H1 (cell line): ENCODE data around the gene WDR81. TPM values are rescaled to one million over a fixed set of nuclear protein-coding genes. Genes with fewer than 3 reads are reported as not detected.

Source experiments
- GABPA ChIP-seq: IDR thresholded peaks from 2 replicates; pipeline ENCODE4 v1.6.1; 2011; ENCODE audit warnings: mild to moderate bottlenecking, low read length, moderate library complexity, borderline replicate concordance; ENCODE audit not compliant: insufficient read depth
- NRF1 ChIP-seq: IDR thresholded peaks from 2 replicates; pipeline ENCODE4 v1.6.1; 2011; ENCODE audit warnings: mild to moderate bottlenecking, low read depth, low read length, improper control_type of control experiment
- PHF8 ChIP-seq: fragments of 200-600 bp; sonication (generic); conservative IDR thresholded peaks from 2 replicates; pipeline ENCODE4 v1.7.1; 2012; ENCODE audit warnings: low read depth, mild to moderate bottlenecking, inconsistent platforms, low read length, moderate library complexity
- SAP30 ChIP-seq: fragments of 300-600 bp; sonication (generic); IDR thresholded peaks from 2 replicates; pipeline ENCODE4 v1.7.1; 2012; ENCODE audit warnings: low read length, moderate library complexity, mild to moderate bottlenecking, inconsistent platforms; ENCODE audit not compliant: insufficient read depth, insufficient replicate concordance
- TBP ChIP-seq: IDR thresholded peaks from 2 replicates; pipeline ENCODE4 v1.6.1; 2011; ENCODE audit warnings: low read depth, low read length, improper control_type of control experiment
- YY1 ChIP-seq: IDR thresholded peaks from 2 replicates; pipeline ENCODE4 v1.6.1; 2011; ENCODE audit warnings: low read depth, mild to moderate bottlenecking, low read length
- polyA plus RNA-seq, 7 experiments: library from polyadenylated mRNA; depleted of rRNA in 3 of 7; stranded (reverse) in 5 of 7; unstranded in 2 of 7; fragments of >200 nt in 5 of 7; fragments of 200-250 nt in 2 of 7; gene quantifications; 1 replicate in 5 of 7; 2 replicates in 1 of 7; 4 replicates in 1 of 7; pipeline versions ENCODE4 v1.2.1 to v1.2.3, GENCODE V29; 2011 to 2013; ENCODE audit warnings: missing spikeins in 2 of 7, mixed read lengths in 2 of 7
- total RNA-seq: library from RNA; stranded (reverse); fragmentation: NEBNext Ultra II Directional; extraction: Animal tissue kit (Norgen Biotek cat#: 25700); gene quantifications from 2 replicates; pipeline ENCODE4 v1.2.1, GENCODE V29; 2021
- TF ChIP-seq, protein P1 (sequence below): fragments of 300-600 bp; sonication (generic); IDR thresholded peaks from 2 replicates; pipeline ENCODE4 v1.7.1; 2012; ENCODE audit warnings: low read length, moderate library complexity, mild to moderate bottlenecking, inconsistent platforms; ENCODE audit not compliant: insufficient replicate concordance

Gene WDR81
- total and polyA plus RNA-seq, 2 of the 8 experiments (the other 6 are each of a cell fraction or from before 2014, with no cell fraction given): 9.1 to 12.3 TPM

DNA sequence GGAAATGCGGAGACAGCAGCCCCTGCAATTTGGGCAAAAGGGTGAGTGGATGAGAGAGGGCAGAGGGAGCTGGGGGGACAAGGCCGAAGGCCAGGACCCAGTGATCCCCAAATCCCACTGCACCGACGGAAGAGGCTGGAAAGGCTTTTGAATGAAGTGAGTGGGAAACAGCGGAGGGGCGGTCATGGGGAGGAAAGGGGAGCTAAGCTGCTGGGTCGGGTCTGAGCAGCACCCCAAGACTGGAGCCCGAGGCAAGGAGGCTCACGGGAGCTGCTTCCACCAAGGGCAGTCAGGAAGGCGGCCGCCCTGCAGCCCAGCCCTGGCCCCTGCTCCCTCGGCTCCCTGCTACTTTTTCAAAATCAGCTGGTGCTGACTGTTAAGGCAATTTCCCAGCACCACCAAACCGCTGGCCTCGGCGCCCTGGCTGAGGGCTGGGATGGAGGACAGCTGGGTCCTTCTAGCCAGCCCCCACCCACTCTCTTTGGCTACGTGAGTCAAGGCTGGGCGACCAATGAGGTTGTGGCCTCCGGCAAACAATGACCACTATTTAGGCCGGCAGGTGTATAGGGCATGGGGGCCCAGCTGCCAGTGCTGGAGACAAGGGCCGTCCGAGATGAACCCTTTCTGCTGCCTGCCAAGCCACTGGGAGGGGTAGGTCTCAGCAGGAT is 37.9 kb downstream of the WDR81 start (continued):
- TF ChIP-seq, protein P1, sequence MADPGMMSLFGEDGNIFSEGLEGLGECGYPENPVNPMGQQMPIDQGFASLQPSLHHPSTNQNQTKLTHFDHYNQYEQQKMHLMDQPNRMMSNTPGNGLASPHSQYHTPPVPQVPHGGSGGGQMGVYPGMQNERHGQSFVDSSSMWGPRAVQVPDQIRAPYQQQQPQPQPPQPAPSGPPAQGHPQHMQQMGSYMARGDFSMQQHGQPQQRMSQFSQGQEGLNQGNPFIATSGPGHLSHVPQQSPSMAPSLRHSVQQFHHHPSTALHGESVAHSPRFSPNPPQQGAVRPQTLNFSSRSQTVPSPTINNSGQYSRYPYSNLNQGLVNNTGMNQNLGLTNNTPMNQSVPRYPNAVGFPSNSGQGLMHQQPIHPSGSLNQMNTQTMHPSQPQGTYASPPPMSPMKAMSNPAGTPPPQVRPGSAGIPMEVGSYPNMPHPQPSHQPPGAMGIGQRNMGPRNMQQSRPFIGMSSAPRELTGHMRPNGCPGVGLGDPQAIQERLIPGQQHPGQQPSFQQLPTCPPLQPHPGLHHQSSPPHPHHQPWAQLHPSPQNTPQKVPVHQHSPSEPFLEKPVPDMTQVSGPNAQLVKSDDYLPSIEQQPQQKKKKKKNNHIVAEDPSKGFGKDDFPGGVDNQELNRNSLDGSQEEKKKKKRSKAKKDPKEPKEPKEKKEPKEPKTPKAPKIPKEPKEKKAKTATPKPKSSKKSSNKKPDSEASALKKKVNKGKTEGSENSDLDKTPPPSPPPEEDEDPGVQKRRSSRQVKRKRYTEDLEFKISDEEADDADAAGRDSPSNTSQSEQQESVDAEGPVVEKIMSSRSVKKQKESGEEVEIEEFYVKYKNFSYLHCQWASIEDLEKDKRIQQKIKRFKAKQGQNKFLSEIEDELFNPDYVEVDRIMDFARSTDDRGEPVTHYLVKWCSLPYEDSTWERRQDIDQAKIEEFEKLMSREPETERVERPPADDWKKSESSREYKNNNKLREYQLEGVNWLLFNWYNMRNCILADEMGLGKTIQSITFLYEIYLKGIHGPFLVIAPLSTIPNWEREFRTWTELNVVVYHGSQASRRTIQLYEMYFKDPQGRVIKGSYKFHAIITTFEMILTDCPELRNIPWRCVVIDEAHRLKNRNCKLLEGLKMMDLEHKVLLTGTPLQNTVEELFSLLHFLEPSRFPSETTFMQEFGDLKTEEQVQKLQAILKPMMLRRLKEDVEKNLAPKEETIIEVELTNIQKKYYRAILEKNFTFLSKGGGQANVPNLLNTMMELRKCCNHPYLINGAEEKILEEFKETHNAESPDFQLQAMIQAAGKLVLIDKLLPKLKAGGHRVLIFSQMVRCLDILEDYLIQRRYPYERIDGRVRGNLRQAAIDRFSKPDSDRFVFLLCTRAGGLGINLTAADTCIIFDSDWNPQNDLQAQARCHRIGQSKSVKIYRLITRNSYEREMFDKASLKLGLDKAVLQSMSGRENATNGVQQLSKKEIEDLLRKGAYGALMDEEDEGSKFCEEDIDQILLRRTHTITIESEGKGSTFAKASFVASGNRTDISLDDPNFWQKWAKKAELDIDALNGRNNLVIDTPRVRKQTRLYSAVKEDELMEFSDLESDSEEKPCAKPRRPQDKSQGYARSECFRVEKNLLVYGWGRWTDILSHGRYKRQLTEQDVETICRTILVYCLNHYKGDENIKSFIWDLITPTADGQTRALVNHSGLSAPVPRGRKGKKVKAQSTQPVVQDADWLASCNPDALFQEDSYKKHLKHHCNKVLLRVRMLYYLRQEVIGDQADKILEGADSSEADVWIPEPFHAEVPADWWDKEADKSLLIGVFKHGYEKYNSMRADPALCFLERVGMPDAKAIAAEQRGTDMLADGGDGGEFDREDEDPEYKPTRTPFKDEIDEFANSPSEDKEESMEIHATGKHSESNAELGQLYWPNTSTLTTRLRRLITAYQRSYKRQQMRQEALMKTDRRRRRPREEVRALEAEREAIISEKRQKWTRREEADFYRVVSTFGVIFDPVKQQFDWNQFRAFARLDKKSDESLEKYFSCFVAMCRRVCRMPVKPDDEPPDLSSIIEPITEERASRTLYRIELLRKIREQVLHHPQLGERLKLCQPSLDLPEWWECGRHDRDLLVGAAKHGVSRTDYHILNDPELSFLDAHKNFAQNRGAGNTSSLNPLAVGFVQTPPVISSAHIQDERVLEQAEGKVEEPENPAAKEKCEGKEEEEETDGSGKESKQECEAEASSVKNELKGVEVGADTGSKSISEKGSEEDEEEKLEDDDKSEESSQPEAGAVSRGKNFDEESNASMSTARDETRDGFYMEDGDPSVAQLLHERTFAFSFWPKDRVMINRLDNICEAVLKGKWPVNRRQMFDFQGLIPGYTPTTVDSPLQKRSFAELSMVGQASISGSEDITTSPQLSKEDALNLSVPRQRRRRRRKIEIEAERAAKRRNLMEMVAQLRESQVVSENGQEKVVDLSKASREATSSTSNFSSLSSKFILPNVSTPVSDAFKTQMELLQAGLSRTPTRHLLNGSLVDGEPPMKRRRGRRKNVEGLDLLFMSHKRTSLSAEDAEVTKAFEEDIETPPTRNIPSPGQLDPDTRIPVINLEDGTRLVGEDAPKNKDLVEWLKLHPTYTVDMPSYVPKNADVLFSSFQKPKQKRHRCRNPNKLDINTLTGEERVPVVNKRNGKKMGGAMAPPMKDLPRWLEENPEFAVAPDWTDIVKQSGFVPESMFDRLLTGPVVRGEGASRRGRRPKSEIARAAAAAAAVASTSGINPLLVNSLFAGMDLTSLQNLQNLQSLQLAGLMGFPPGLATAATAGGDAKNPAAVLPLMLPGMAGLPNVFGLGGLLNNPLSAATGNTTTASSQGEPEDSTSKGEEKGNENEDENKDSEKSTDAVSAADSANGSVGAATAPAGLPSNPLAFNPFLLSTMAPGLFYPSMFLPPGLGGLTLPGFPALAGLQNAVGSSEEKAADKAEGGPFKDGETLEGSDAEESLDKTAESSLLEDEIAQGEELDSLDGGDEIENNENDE: no peak
- no peak for TF ChIP-seq TBP
- no peak for TF ChIP-seq GABPA
- TF ChIP-seq SAP30: no peak
- no peak for TF ChIP-seq NRF1
- TF ChIP-seq PHF8: no peak
- TF ChIP-seq YY1: no peak
